SK-N-SH treated with all-trans-retinoic acid at 6 μM for 48 hours (cell line): ENCODE data around the gene PCBP3.

ENCODE experiments used
- ARNTL ChIP-seq: fragments of 450-650 bp; formaldehyde crosslinking; IDR thresholded peaks from 2 replicates; pipeline ENCODE4 v1.5.0; 2020; ENCODE audit warnings: low read depth, mild to moderate bottlenecking, moderate library complexity, borderline replicate concordance
- RARB ChIP-seq: fragments of 250-450 bp; sonication (Bioruptor Pico); IDR thresholded peaks from 2 replicates; pipeline ENCODE4 v1.8.0; 2021; ENCODE audit warnings: mild to moderate bottlenecking, moderate library complexity
- SNAI2 ChIP-seq: fragments of 250-450 bp; sonication (Bioruptor Pico); IDR thresholded peaks from 2 replicates; pipeline ENCODE4 v1.5.0; 2020; ENCODE audit warnings: mild to moderate bottlenecking, moderate library complexity
- ZFP30 ChIP-seq: fragments of 450-650 bp; formaldehyde crosslinking; IDR thresholded peaks from 2 replicates; pipeline ENCODE4 v1.5.0; 2022; ENCODE audit warnings: mild to moderate bottlenecking, moderate library complexity

DNA sequence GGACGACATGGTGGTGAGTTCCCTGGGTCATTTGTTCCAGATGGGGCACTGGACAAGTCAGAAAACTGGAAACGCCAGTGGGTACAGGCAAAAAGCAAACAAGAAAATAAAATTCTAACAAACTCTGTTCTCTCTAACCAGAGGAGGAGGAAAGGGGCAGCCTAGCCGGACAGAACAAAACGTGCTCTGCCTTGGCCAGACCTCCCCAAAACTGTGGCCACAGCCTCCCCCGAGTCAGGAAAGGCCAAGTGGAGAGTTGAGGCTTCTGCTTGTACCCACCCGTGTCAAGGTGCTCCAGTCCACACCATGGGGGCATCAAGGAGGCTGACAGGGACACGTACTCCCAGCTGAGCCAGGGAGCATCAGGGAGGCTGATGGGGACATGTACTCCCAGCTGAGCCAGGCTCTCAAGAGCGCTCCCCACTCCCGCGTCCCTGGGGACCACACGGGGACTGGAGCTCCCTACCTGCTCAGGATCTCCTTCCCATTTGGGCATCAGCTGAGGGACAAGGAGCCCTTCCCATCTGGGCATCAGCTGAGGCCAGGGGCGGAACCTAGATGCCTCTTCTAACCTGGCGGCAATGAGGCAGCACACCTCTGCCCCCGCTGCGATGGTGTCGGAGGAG, 183.3 kb downstream of the PCBP3 start:
- TF ChIP-seq ARNTL (CRISPR knock-in tag) (no peak), ZFP30 (CRISPR knock-in tag) (no peak), SNAI2 (no peak), RARB (no peak)
